ENCODE data around the gene EHBP1. TPM values are rescaled to one million over a fixed set of nuclear protein-coding genes. Genes with fewer than 3 reads are reported as not detected.

Gene EHBP1
- total RNA-seq, 2 experiments from 2014 or later: 21.4 to 22.3 TPM

DNA sequence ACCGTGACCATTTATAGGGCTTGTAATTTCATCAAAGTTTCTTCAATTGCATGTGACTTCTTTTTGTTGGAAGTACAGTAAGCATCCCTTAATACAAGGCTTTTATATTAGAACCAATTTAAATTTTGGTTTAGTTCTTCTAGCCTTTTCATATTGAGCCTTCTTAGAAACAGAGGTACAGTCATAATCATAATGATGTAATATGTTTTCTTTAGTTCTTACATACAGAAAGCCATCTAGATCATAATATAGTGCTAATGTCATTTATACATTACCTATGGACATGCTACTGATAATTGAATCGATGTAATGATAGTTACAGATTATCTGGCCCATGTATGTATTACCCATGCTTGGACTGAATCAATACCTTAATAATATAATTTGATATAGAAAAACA is 235.2 kb downstream of the EHBP1 start:
- no peak overlapping the region for H3K4me3 Mint-ChIP-seq
- ATAC-seq (ENCODE audit: poor library complexity) (no peak), DNase-seq (no peak)
- Histone ChIP-seq H3K9me3 (ENCODE audit: control insufficient read depth in 1 of 2, insufficient read depth in 1 of 2, low read length in 2 of 2) (no peaks in the 10 kb centered on the region), H3K27ac (ENCODE audit: low read depth in 1 of 2, low read length in 2 of 2) (no peak overlapping the region), H3K27me3 (ENCODE audit: control insufficient read depth in 1 of 2, insufficient read depth in 2 of 2, low read length in 2 of 2) (no peaks in the 10 kb centered on the region), H3K36me3 (ENCODE audit: insufficient read depth, low read length) (no peaks in the 10 kb centered on the region), H3K4me3 (ENCODE audit: low read length) (no peak overlapping the region), H3K4me1 (ENCODE audit: insufficient read depth, low read length) (no peaks in the 10 kb centered on the region)
- CTCF ChIA-PET: interaction anchor here (0.6 kb wide), 1 partner anchor 483 kb away, joined by 3 read pairs; no protein-coding TSS in a partner anchor
- H3K4me1 Mint-ChIP-seq (ENCODE audit: low read depth): no peaks in the 10 kb centered on the region
- intact Hi-C loops (cut with DNase I, micrococcal nuclease): no loop called here
- peaks cover 8% of the 10 kb centered on the region for H3K36me3 Mint-ChIP-seq (ENCODE audit: low read depth)
- no peaks in the 10 kb centered on the region for H3K9me3 Mint-ChIP-seq
- TF ChIP-seq, protein P1, sequence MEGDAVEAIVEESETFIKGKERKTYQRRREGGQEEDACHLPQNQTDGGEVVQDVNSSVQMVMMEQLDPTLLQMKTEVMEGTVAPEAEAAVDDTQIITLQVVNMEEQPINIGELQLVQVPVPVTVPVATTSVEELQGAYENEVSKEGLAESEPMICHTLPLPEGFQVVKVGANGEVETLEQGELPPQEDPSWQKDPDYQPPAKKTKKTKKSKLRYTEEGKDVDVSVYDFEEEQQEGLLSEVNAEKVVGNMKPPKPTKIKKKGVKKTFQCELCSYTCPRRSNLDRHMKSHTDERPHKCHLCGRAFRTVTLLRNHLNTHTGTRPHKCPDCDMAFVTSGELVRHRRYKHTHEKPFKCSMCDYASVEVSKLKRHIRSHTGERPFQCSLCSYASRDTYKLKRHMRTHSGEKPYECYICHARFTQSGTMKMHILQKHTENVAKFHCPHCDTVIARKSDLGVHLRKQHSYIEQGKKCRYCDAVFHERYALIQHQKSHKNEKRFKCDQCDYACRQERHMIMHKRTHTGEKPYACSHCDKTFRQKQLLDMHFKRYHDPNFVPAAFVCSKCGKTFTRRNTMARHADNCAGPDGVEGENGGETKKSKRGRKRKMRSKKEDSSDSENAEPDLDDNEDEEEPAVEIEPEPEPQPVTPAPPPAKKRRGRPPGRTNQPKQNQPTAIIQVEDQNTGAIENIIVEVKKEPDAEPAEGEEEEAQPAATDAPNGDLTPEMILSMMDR (IDR thresholded peaks at IDR 0.05): no peak
- POLR2A ChIA-PET: no interaction called here
- H3K27me3 Mint-ChIP-seq: no peaks in the 10 kb centered on the region
- no peak overlapping the region for H3K27ac Mint-ChIP-seq

DNA sequence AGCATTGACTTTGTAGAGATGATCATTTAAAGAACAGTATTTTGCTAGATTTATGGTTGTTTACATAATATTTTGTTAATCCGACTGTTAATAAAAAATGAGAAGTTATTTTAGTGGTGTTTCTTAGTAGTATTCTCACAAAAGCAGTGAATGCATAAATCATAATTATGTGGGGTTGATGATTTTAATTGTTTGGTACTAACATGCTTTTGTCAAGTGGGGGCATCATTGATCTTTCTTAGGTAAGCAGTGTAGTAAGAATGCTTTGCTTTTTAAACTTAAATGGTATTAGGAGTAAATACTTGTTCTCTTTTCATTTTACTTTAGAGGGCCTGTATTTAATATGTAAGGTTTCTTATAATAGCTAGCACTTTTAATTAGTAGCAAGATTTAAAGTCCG is 235.9 kb downstream of the EHBP1 start:
- Histone ChIP-seq H3K27ac (ENCODE audit: low read depth in 1 of 2, low read length in 2 of 2) (no peak overlapping the region), H3K4me3 (ENCODE audit: low read length) (no peak overlapping the region), H3K4me1 (ENCODE audit: insufficient read depth, low read length) (no peaks in the 10 kb centered on the region), H3K9me3 (ENCODE audit: control insufficient read depth in 1 of 2, insufficient read depth in 1 of 2, low read length in 2 of 2) (no peaks in the 10 kb centered on the region), H3K27me3 (ENCODE audit: control insufficient read depth in 1 of 2, insufficient read depth in 2 of 2, low read length in 2 of 2) (no peaks in the 10 kb centered on the region), H3K36me3 (ENCODE audit: insufficient read depth, low read length) (no peaks in the 10 kb centered on the region)
- CTCF ChIA-PET: no interaction called here
- no peaks in the 10 kb centered on the region for H3K27me3 Mint-ChIP-seq
- no peaks in the 10 kb centered on the region for H3K9me3 Mint-ChIP-seq
- POLR2A ChIA-PET: no interaction called here
- DNase-seq (no peak), ATAC-seq (ENCODE audit: poor library complexity) (no peak)
- no peak overlapping the region for H3K4me3 Mint-ChIP-seq
- H3K27ac Mint-ChIP-seq: no peak overlapping the region
- intact Hi-C loops (cut with DNase I, micrococcal nuclease): no loop called here
- peaks cover 8% of the 10 kb centered on the region for H3K36me3 Mint-ChIP-seq (ENCODE audit: low read depth)
- TF ChIP-seq, protein P1 (IDR thresholded peaks at IDR 0.05): no peak
- H3K4me1 Mint-ChIP-seq (ENCODE audit: low read depth): no peaks in the 10 kb centered on the region

DNA sequence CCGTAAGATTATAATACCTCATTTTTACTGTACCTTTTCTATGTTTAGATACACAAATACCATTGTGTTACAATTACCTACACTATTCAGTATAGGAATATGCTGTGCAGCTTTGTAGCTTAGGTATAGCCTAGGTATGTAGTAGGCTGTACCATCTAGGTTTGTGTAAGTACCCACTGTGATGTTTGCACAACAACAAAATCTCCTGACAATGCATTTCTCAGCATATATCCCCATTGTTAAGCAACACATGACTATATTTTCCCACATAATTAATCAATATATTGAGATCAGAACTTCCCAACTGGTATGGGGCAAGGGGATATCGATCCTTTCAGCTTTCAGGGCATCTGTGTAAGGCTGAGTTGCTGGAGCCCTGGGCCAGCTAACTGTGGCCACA is 238.8 kb downstream of the EHBP1 start:
- Histone ChIP-seq H3K36me3 (ENCODE audit: insufficient read depth, low read length) (no peaks in the 10 kb centered on the region), H3K4me3 (ENCODE audit: low read length) (no peak overlapping the region), H3K4me1 (ENCODE audit: insufficient read depth, low read length) (no peaks in the 10 kb centered on the region), H3K27ac (ENCODE audit: low read depth in 1 of 2, low read length in 2 of 2) (no peak overlapping the region), H3K27me3 (ENCODE audit: control insufficient read depth in 1 of 2, insufficient read depth in 2 of 2, low read length in 2 of 2) (no peaks in the 10 kb centered on the region), H3K9me3 (ENCODE audit: control insufficient read depth in 1 of 2, insufficient read depth in 1 of 2, low read length in 2 of 2) (no peaks in the 10 kb centered on the region)
- POLR2A ChIA-PET: no interaction called here
- H3K4me1 Mint-ChIP-seq (ENCODE audit: low read depth): no peaks in the 10 kb centered on the region
- H3K36me3 Mint-ChIP-seq (ENCODE audit: low read depth): peaks cover 27% of the 10 kb centered on the region
- TF ChIP-seq, protein P1 (IDR thresholded peaks at IDR 0.05): no peak
- H3K4me3 Mint-ChIP-seq: no peak overlapping the region
- ATAC-seq (ENCODE audit: poor library complexity) (no peak), DNase-seq (no peak)
- H3K27ac Mint-ChIP-seq: no peak overlapping the region
- no peaks in the 10 kb centered on the region for H3K9me3 Mint-ChIP-seq
- no peaks in the 10 kb centered on the region for H3K27me3 Mint-ChIP-seq
- CTCF ChIA-PET: no interaction called here
- intact Hi-C loops (cut with DNase I, micrococcal nuclease): no loop called here

All from CD4-positive, alpha-beta T cell (primary cell).